Measurements from ENCODE around the gene N4BP3.

GRCh38 chr5:178117923-178118701 lies 4.8 kb downstream of the N4BP3 start:
- TF ChIP-seq CTCF (IDR thresholded peaks at IDR 0.05), result no peak
- no peak for TF ChIP-seq POLR2A (IDR thresholded peaks at IDR 0.05)
- TF ChIP-seq EP300 (IDR thresholded peaks at IDR 0.05), result no peak
